SK-N-SH (cell line): ENCODE data around the gene SCRN2.

ENCODE experiments used
- CHD2 ChIP-seq: fragments of 150-350 bp; IDR thresholded peaks from 2 replicates; pipeline ENCODE4 v1.6.1; 2018; ENCODE audit warnings: low read length; ENCODE audit not compliant: partially characterized antibody
- CTCF ChIP-seq: fragments of 200-600 bp; sonication (generic); IDR thresholded peaks from 2 replicates; pipeline ENCODE4 v1.6.1; 2017; ENCODE audit warnings: antibody characterized with exemption, mild to moderate bottlenecking, moderate library complexity
- EZH2phosphoT487 ChIP-seq: fragments of 200-600 bp; sonication (generic); IDR thresholded peaks from 2 replicates; pipeline ENCODE4 v1.6.1; 2017; ENCODE audit warnings: low read depth, mixed run types, mild to moderate bottlenecking, antibody characterized with exemption, moderate library complexity, borderline replicate concordance
- JUND ChIP-seq: IDR thresholded peaks from 2 replicates; pipeline ENCODE4 v1.4.0; 2012
- MAX ChIP-seq: IDR thresholded peaks from 2 replicates; pipeline ENCODE4 v1.4.0; 2012; ENCODE audit warnings: low read depth
- NRF1 ChIP-seq: IDR thresholded peaks from 2 replicates; pipeline ENCODE4 v1.6.1; 2012; ENCODE audit warnings: low read depth, mild to moderate bottlenecking, low read length
- POLR2AphosphoS5 ChIP-seq: IDR thresholded peaks from 2 replicates; pipeline ENCODE4 v1.6.1; 2012; ENCODE audit warnings: low read depth, low read length
- RFX5 ChIP-seq: IDR thresholded peaks from 2 replicates; pipeline ENCODE4 v1.6.1; 2012; ENCODE audit warnings: mild to moderate bottlenecking, improper control_type of control experiment, low read length
- RXRA ChIP-seq: IDR thresholded peaks from 2 replicates; pipeline ENCODE4 v1.4.0; 2012; ENCODE audit warnings: low read depth, mild to moderate bottlenecking, borderline replicate concordance
- SIN3A ChIP-seq: IDR thresholded peaks from 2 replicates; pipeline ENCODE4 v1.6.1; 2012; ENCODE audit warnings: low read depth, mild to moderate bottlenecking, low read length, moderate library complexity, borderline replicate concordance
- TF ChIP-seq, protein P1 (sequence below): IDR thresholded peaks from 2 replicates; pipeline ENCODE4 v1.4.0; 2012; ENCODE audit warnings: low read depth, borderline replicate concordance
- TF ChIP-seq, protein P2 (sequence below): fragments of 150-350 bp; IDR thresholded peaks from 2 replicates; pipeline ENCODE4 v1.6.1; 2017; ENCODE audit warnings: antibody characterized with exemption, low read length, low read depth, borderline replicate concordance

DNA sequence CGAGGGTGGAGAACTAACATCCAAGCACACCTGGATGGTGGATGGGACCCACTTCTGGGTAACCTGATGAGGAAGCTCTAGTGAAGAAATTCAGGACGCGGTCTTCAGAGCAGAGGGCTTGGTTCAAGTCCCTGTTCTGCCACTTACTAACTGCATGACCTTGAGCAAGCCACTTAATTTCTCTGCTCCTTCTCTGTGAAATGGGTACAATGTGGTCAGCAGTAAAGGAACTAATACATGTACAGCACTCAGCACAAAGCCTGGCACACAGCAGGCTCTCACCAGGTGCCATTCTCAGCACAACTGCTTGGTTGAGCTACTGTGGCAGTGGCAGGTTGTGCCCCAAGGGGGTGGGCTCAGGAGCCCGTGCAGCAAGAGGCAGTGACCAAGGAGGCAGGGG, 17.6 kb downstream of the SCRN2 start:
- TF ChIP-seq CTCF (no peak), EZH2phosphoT487 (no peak), POLR2AphosphoS5 (no peak), SIN3A (no peak), NRF1 (no peak), RFX5 (no peak), CHD2 (no peak), MAX (no peak), JUND (no peak), RXRA (no peak)
- TF ChIP-seq, protein P1, sequence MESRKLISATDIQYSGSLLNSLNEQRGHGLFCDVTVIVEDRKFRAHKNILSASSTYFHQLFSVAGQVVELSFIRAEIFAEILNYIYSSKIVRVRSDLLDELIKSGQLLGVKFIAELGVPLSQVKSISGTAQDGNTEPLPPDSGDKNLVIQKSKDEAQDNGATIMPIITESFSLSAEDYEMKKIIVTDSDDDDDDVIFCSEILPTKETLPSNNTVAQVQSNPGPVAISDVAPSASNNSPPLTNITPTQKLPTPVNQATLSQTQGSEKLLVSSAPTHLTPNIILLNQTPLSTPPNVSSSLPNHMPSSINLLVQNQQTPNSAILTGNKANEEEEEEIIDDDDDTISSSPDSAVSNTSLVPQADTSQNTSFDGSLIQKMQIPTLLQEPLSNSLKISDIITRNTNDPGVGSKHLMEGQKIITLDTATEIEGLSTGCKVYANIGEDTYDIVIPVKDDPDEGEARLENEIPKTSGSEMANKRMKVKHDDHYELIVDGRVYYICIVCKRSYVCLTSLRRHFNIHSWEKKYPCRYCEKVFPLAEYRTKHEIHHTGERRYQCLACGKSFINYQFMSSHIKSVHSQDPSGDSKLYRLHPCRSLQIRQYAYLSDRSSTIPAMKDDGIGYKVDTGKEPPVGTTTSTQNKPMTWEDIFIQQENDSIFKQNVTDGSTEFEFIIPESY: no peak
- TF ChIP-seq, protein P2, sequence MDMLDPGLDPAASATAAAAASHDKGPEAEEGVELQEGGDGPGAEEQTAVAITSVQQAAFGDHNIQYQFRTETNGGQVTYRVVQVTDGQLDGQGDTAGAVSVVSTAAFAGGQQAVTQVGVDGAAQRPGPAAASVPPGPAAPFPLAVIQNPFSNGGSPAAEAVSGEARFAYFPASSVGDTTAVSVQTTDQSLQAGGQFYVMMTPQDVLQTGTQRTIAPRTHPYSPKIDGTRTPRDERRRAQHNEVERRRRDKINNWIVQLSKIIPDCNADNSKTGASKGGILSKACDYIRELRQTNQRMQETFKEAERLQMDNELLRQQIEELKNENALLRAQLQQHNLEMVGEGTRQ: no peak
